BE2C (cell line): ENCODE data around the gene BCL11A. TPM values are rescaled to one million over a fixed set of nuclear protein-coding genes. Genes with fewer than 3 reads are reported as not detected.

Experiments used
- DNase-seq: peaks from one replicate; pipeline ENCODE4 v3.0.0-alpha.2; 2020
- H3K27me3 ChIP-seq: fragments of 250-450 bp; sonication (Bioruptor Pico); 2 replicates; pipeline ENCODE4 v1.5.1; 2020; ENCODE audit warnings: mild to moderate bottlenecking
- H3K36me3 ChIP-seq: fragments of 250-450 bp; sonication (Bioruptor Pico); 2 replicates; pipeline ENCODE4 v1.5.1; 2020; ENCODE audit warnings: mild to moderate bottlenecking
- H3K4me1 ChIP-seq: fragments of 250-450 bp; sonication (Bioruptor Pico); 2 replicates; pipeline ENCODE4 v1.5.1; 2020
- H3K4me3 ChIP-seq: 2 replicates; pipeline ENCODE4 v1.5.1; 2011; ENCODE audit warnings: low read depth, low read length
- H3K9me3 ChIP-seq: fragments of 250-450 bp; sonication (Bioruptor Pico); 2 replicates; pipeline ENCODE4 v1.5.1; 2020
- CTCF ChIP-seq: IDR thresholded peaks from 2 replicates; pipeline ENCODE4 v1.5.1; 2012; ENCODE audit warnings: mild to moderate bottlenecking, low read depth, low read length
- polyA plus RNA-seq: library from polyadenylated mRNA; unstranded; fragments of >200 nt; gene quantifications from one replicate; pipeline ENCODE4 v1.2.1, GENCODE V29; 2012; ENCODE audit warnings: low read depth, missing spikeins; ENCODE audit not compliant: insufficient read length, insufficient read depth

BCL11A gene
- 6.5 TPM for polyA plus RNA-seq

- H3K4me1 ChIP-seq: no peaks in the 10 kb centered on the region
- H3K36me3 ChIP-seq: no peaks in the 10 kb centered on the region; the same call in 1 of the 2 replicates
- DNase-seq: peak; percentile 82
- peak within 1 kb of the TSS; percentile 87 for H3K4me3 ChIP-seq
- H3K27me3 ChIP-seq: peaks cover 27% of the 10 kb centered on the region
- no peak for TF ChIP-seq CTCF
- H3K9me3 ChIP-seq: no peaks in the 10 kb centered on the region
Measured at GRCh38 chr2:60553495-60554073, at the start of gene BCL11A. TSS of gene BCL11A (minus strand) at chr2:60553654. CDS start at chr2:60553270, 384 bp downstream.

DNA sequence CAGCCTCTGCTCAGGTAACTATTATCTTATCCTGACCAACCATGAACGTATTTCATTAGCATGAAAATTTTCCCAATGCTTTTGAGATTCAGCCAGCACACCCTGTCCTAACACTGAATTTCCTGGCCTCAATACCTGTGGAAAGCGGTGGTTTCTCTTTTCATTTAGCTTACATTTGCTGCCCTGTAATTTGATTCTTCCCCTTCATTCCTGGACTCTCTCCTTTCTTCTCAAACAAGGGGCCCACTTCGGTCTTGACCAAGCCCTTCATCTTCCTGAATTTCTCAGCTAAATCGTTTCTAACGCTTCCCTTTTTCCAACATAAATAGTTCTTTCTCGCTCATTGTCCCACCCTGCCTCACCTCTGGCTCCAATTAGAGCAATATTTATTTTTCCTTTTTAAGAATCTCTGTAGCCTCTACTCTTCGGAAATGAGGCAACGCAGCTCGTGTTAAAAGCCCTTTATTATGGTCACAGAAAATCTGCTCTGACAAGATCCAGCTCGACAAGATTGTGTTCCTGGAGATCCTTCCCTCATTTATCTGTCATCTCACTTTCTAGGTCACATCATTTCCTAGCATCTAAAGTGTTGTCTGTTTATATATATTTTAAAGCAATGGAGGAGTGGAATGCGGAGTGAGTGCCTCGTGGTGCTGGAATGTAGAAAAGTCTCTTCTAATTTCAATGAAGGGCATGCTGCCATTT, 49.5 kb upstream of the BCL11A start:
- no peaks in the 10 kb centered on the region for H3K27me3 ChIP-seq
- no peaks in the 10 kb centered on the region for H3K9me3 ChIP-seq
- no peaks in the 10 kb centered on the region for H3K36me3 ChIP-seq
- no peak overlapping the region for H3K4me3 ChIP-seq
- TF ChIP-seq CTCF: no peak
- DNase-seq: no peak
- no peaks in the 10 kb centered on the region for H3K4me1 ChIP-seq

GRCh38 chr2:60602388-60602787, 48.9 kb upstream of the BCL11A start:
- Histone ChIP-seq H3K4me3 (no peak overlapping the region), H3K27me3 (no peaks in the 10 kb centered on the region), H3K4me1 (no peaks in the 10 kb centered on the region), H3K36me3 (no peaks in the 10 kb centered on the region), H3K9me3 (no peaks in the 10 kb centered on the region)
- TF ChIP-seq CTCF: no peak
- no peak for DNase-seq

GRCh38 chr2:60598271-60598670, 44.8 kb upstream of the BCL11A start:
- no peak for TF ChIP-seq CTCF
- DNase-seq: no peak

GRCh38 chr2:60597346-60597745, 43.9 kb upstream of the BCL11A start:
- H3K9me3 ChIP-seq: no peaks in the 10 kb centered on the region
- DNase-seq: no peak
- H3K27me3 ChIP-seq: no peaks in the 10 kb centered on the region
- no peaks in the 10 kb centered on the region for H3K36me3 ChIP-seq
- no peak for TF ChIP-seq CTCF
- H3K4me1 ChIP-seq: no peaks in the 10 kb centered on the region
- H3K4me3 ChIP-seq: no peak overlapping the region

More at GRCh38 chr2:60598271-60598670, 44.8 kb upstream of the BCL11A start:
- Histone ChIP-seq H3K4me1 (no peaks in the 10 kb centered on the region), H3K9me3 (no peaks in the 10 kb centered on the region), H3K4me3 (no peak overlapping the region), H3K27me3 (no peaks in the 10 kb centered on the region), H3K36me3 (no peaks in the 10 kb centered on the region)

- Histone ChIP-seq H3K9me3 (no peaks in the 10 kb centered on the region), H3K36me3 (no peaks in the 10 kb centered on the region), H3K4me1 (no peaks in the 10 kb centered on the region), H3K27me3 (no peaks in the 10 kb centered on the region), H3K4me3 (no peak overlapping the region)
- TF ChIP-seq CTCF: no peak
- no peak for DNase-seq
Measured at GRCh38 chr2:60596411-60596810, 43.0 kb upstream of the BCL11A start.
